ENCODE data around the gene MRGPRX3. TPM values are rescaled to one million over a fixed set of nuclear protein-coding genes. Genes with fewer than 3 reads are reported as not detected.

The MRGPRX3 gene
- total RNA-seq, result not detected

GRCh38 chr11:18132341-18132740 lies at the start of gene MRGPRX3:
TSS of gene MRGPRX3 (plus strand) at chr11:18132571. CDS start at chr11:18137203, 4,632 bp downstream.
- no peak for DNase-seq (ENCODE audit: low spot score in 2 of 2)
- Histone ChIP-seq H3K36me3 (no peaks in the 10 kb centered on the region), H3K9me3 (no peaks in the 10 kb centered on the region), H3K27me3 (peaks cover 8% of the 10 kb centered on the region), H3K4me1 (no peaks in the 10 kb centered on the region), H3K4me3 (no peak within 1 kb of the TSS), H3K27ac (no peak within 1 kb of the TSS)
- 57% methylated on average over 3 of the region's 3 CpGs for WGBS
- TF ChIP-seq POLR2A (IDR thresholded peaks at IDR 0.05), result no peak
- TF ChIP-seq POLR2AphosphoS5 (IDR thresholded peaks at IDR 0.05), result no peak
- no peak for TF ChIP-seq CTCF (IDR thresholded peaks at IDR 0.05)
- TF ChIP-seq EP300 (IDR thresholded peaks at IDR 0.05), result no peak

GRCh38 chr11:18088366-18088765 lies 44.0 kb upstream of the MRGPRX3 start:
- Histone ChIP-seq H3K9me3 (no peaks in the 10 kb centered on the region), H3K36me3 (peaks cover 91% of the 10 kb centered on the region), H3K4me3 (no peak overlapping the region), H3K27me3 (no peaks in the 10 kb centered on the region), H3K4me1 (no peaks in the 10 kb centered on the region), H3K27ac (no peak overlapping the region)
- 94% methylated on average over 2 of the region's 2 CpGs for WGBS
- no peak for TF ChIP-seq POLR2A (IDR thresholded peaks at IDR 0.05)
- TF ChIP-seq POLR2AphosphoS5 (IDR thresholded peaks at IDR 0.05), result no peak
- TF ChIP-seq EP300 (IDR thresholded peaks at IDR 0.05), result no peak
- no peak for TF ChIP-seq CTCF (IDR thresholded peaks at IDR 0.05)
- DNase-seq (ENCODE audit: low spot score in 2 of 2), result no peak

GRCh38 chr11:18088966-18089365 lies 43.4 kb upstream of the MRGPRX3 start:
- H3K4me1 ChIP-seq, result no peaks in the 10 kb centered on the region
- H3K4me3 ChIP-seq, result no peak overlapping the region
- WGBS, result 80% methylated on average over 3 of the region's 3 CpGs
- no peak for DNase-seq (ENCODE audit: low spot score in 2 of 2)
- TF ChIP-seq EP300 (IDR thresholded peaks at IDR 0.05) (no peak), CTCF (IDR thresholded peaks at IDR 0.05) (no peak), POLR2AphosphoS5 (IDR thresholded peaks at IDR 0.05) (no peak), POLR2A (IDR thresholded peaks at IDR 0.05) (no peak)
- peaks cover 95% of the 10 kb centered on the region for H3K36me3 ChIP-seq
- H3K9me3 ChIP-seq, result no peaks in the 10 kb centered on the region
- no peak overlapping the region for H3K27ac ChIP-seq
- H3K27me3 ChIP-seq, result no peaks in the 10 kb centered on the region

GRCh38 chr11:18091731-18092130 lies 40.6 kb upstream of the MRGPRX3 start:
- H3K4me1 ChIP-seq, result no peaks in the 10 kb centered on the region
- 95% methylated on average over 2 of the region's 2 CpGs for WGBS
- peaks cover 95% of the 10 kb centered on the region for H3K36me3 ChIP-seq
- no peak overlapping the region for H3K27ac ChIP-seq
- no peaks in the 10 kb centered on the region for H3K27me3 ChIP-seq
- H3K9me3 ChIP-seq, result no peaks in the 10 kb centered on the region
- no peak for DNase-seq (ENCODE audit: low spot score in 2 of 2)
- TF ChIP-seq POLR2A (IDR thresholded peaks at IDR 0.05) (no peak), POLR2AphosphoS5 (IDR thresholded peaks at IDR 0.05) (no peak), CTCF (IDR thresholded peaks at IDR 0.05) (no peak), EP300 (IDR thresholded peaks at IDR 0.05) (no peak)
- no peak overlapping the region for H3K4me3 ChIP-seq

GRCh38 chr11:18093959-18094358 lies 38.4 kb upstream of the MRGPRX3 start:
- Histone ChIP-seq H3K36me3 (peaks cover 75% of the 10 kb centered on the region), H3K27me3 (no peaks in the 10 kb centered on the region), H3K27ac (no peak overlapping the region), H3K9me3 (no peaks in the 10 kb centered on the region), H3K4me1 (no peaks in the 10 kb centered on the region), H3K4me3 (no peak overlapping the region)
- DNase-seq (ENCODE audit: low spot score in 2 of 2), result no peak
- TF ChIP-seq CTCF (IDR thresholded peaks at IDR 0.05) (no peak), POLR2AphosphoS5 (IDR thresholded peaks at IDR 0.05) (no peak), POLR2A (IDR thresholded peaks at IDR 0.05) (no peak), EP300 (IDR thresholded peaks at IDR 0.05) (no peak)

Measured in suprapubic skin (tissue), 4 donors.